OCI-M1 (cell line): ENCODE results near the gene ATP1A3.
"Not testable (repeated sequence)": the region's sequence is repeated elsewhere in the genome, so short reads cannot be mapped to it uniquely, and the experiment has no call there.

Source experiments
- DNase-seq: peaks from one replicate; lab custom pipeline; 2025; lab: John Stamatoyannopoulos, UW

Gene ATP1A3

DNA sequence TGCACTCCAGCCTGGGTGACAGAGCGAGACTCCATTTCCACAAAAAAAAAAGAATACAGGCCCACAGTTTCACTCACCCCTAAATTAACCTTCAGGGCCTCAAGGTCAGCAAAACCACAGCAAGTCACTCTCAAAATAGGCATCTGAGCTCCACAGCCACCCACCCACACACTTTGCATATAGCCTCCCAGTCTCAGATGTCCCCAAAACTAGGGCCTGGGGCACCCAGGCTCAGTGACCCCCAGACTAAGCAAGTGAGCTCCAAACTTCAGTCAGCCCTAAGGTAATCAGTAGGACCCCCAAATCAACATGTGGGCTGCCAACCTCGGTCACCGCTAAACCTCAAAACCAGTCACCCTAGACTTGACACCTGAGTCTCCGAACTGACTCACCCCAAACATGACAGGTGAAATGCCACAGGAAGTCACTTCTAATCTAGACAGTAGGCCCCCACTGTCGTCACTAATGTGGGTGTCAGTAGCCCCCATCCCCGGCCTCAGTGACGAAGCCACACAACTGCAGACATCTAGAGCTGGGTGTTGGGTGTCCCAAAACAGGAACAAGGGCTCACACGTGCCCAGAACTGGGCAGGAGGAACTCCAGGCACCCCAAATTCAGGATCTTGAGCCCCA is 48.8 kb downstream of the ATP1A3 start:
- no peak for DNase-seq

GRCh38 chr19:41944336-41944735 is 49.7 kb downstream of the ATP1A3 start:
- no peak for DNase-seq

DNA sequence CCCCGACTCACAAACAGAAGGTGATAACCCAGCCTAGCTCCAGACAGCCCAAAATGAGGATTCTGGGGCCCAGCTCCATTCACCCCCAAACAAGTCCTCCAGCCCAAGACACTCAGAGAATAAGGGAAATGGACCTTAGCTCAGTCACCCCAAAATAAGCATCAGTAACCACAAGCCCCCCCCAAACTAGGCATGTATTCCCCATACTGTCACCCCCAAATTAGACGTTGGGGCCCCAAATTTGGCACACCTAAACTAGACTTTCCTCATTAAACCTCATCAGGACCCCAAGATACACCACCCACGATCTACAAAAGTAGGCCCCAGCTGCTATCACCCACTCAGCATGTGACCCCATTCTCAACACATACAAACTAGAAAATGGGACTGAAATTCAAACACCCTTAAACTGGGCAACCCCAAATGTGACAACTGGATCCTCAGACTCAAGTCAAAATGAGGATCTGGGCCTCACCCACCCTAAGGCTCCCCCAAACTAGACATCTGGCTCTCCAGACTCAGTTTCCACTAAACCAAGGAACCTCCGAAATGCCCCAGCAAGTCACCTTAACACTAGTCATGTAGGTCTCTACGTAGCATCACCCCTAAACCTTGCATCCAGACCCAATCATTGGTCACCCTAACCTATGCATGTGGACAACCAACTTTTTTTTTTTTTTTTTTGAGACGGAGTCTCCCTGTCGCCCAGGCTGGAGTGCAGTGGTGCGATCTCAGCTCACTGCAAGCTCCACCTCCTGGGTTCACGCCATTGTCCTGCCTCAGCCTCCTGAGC is 52.4 kb downstream of the ATP1A3 start:
- no peak for DNase-seq

DNA sequence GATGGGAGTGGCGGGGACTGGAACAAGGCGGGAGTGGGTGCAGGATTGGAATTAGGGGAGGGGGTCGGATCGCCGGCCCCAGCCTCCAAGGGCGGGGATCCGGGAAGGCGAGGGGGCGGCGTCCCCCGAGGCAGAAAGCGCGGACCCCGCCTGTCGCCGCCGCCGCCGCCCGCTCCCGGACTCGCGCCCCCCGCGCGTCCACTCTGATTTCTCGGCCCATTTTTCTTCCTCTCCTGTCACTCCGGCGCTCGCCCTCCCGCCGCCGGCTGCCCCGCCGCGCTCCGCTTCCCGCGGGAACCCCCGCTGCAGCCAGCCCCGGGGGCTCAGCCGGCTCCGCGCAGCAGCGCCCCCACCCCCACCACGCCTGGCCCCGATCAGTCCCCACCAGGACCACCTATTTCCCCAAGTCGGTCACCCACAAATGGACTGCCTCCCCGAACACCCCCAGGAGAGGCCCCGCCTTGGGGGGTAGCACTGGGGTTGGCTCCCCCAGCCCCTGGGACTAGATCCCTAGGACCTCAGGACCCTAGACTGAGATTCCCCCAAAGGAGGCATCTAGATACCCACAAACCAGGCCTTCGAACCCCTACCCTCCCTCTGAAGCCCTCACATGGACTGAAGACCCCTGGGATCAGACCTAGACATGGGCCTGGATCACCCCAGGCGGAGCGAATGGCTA is 53.2 kb downstream of the ATP1A3 start:
- no peak for DNase-seq

DNA sequence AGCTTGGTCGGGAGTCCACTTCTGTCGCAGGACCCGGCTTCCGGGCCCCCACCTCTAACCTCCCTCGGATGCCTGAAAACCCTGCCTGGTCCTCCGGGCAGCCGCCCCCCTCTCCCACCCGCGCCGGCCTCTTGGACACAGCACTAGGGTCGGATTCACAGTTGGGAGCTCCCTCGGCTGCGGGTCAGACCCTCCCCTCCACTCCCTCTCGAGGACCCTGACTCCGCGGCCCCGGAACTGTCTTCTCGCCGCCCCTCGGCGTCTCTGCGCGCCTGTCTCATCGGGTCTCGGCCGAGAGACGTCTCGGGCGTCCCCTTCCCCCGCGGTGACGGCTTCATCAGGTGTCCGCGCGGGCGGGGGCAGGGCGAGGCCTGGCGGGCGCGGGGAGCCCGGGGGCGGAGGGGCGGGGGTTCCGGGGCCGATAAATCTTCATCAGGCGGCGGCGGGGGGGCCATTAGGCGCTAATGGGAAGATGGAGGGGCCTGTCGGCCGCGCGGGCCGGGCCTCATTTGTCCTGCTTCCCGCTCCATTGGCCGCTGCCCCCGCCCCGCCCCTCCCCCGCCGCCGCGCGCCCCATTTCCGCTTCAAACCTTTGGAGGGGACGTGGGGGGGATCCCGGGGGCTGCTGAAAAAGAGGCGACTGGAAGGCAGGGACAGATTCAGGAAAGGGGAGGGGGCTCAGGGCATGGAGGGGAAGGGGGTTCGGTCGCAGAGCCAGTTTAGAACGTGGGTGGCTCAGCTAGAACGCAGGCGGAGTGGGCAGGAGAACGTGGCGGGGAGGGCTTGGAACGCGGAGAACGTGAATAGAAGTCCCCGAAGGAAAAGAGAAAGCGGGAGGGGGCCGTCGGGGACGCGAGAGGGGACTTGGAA is 53.9 kb downstream of the ATP1A3 start:
- no peak for DNase-seq

DNA sequence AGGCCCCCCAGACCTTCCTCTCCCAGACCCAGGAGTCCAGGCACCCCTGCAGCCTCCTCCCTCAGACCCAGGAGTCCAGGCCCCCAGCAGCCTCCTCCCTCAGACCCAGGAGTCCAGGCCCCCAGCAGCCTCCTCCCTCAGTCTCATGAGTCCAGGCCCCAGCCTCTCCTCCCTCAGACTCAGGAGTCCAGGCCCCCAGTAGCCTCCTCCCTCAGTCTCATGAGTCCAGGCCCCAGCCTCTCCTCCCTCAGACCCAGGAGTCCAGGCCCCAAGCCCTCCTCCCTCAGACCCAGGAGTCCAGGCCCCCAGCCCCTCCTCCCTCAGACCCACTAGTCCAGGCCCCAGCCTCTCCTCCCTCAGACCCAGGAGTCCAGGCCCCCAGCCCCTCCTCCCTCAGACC is 54.8 kb downstream of the ATP1A3 start:
- DNase-seq, result not testable (repeated sequence)

DNA sequence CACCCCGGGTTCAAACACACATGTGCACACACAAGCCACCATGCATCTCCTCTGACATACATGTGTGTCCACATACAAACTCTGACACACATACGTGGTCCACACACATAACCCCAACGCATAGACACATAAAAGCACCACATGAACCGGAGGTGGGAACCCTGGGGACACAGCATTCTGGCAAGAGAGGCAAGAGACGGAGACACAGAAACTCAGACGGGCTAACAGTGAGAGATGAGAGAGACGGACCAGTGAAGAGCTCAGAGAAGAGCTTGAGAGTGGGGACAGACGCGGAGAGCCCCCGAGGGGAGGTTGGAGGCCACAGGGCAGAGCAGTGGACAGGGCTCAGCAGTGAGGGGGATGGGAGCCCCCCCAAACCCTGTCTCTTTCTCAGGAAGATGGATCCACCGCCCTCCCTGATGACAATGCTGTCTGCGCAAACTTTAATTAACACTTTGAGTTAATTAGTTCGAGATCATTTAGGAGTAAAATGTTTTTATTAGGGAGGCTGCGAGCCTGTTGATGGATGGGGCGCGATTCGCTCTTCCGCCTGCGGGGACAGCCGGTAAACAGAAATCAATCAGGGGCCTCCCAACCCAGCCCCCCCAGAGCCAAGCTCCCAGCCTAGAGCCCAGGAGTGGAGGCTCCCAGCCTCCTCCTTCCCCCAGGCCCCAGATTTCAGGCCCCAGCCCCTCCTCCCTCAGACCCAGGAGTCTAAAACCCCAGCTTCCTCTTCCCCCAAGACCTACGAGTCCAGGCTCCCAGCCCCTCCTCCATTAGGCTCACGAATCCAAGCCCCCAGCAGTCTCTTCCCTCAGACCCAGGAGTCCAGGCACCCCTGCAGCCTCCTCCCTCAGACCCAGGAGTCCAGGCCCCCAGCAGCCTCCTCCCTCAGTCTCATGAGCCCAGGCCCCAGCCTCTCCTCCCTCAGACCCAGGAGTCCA is 56.2 kb downstream of the ATP1A3 start:
- no peak for DNase-seq

DNA sequence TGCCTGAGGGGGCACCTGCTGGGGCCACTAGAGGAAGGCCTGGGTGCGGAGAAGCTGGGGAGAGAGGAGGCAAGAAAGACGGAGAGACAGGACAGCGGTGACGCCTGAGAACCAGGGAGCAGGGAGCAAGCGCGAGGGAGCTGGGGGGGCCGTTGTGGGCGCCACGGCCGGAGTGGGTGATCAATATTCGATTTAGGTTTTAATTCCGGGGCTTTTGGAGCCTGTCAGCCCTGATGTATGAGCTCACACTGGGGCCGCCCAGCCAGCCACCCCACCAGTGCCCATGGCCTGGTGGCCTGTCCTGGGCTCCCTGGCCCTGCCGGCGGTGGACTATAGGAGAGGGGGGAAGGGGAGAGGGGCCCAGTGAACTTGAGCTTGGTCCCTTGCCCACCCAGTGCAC is 57.1 kb downstream of the ATP1A3 start:
- DNase-seq, result no peak

GRCh38 chr19:41936416-41936850 is 57.6 kb downstream of the ATP1A3 start:
- DNase-seq, result no peak

DNA sequence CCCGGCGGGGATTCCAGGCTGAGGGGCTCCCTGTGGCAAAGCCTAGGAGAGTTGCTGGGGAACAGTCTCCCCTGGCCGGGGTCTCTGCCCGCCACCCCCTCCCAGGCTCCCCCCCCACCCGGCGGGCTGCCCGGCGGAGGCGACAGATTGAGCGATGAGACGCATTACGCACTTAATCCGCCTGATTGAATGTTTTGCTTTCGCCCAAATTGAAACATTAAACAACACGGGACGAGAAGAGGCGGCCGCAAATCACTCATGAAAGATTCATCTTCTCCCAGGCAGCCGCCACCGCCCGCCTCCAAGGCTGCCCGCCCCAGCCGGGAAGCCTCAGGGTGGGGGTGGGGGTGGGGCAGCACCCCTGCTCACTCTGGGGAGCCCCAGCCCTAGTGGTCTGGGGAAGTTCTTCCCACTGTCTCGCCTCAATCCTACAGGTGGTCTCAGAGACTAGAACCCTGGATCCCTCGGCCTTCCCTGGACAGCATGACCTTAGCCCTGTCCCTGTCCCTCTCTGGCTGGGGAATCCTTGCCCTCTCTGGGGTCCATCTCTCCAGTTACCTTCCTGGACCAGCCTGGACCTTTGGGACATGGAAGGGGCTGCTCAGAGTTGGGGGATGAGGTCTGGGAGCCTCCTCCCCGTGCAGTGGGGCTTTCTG is 58.1 kb downstream of the ATP1A3 start:
- DNase-seq, result no peak

GRCh38 chr19:41934849-41935374 is 59.1 kb downstream of the ATP1A3 start:
- DNase-seq, result peak; percentile 87

DNA sequence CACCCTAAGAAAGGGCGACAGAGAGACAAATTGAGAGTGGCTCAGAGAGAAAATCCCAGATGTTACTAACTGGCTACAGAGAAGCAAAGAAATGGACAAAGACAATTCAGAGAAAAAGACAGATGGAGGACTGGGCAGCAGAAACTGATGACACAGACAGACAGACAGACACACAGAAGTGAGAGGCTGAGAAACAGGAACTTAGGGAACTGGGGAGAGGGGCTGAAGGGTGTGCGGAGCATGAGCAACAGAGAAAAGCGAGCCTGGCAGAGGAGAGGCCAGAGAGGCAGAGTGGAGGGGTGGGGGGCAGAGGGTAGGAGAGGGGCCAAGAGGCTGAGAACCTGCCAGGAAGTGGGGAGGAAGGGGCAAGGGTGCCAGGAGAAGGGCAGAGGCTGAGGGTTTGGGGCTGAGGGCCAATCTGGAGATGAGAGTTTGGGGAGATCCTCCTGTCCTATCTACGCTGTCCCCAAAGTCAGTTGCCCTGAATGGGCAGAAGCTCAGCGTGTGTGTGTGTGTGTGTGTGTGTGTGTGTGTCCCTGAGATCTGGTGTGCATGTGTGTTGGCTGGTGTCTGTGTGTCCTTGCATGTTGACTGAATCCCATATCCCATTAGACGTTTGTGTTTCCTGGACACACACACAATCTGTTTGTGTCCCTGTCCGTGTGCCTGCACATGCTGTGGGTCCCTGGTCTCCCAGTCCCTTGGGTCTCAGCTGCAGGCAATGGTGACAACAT is 60.2 kb downstream of the ATP1A3 start:
- DNase-seq, result peak; percentile 60

GRCh38 chr19:41932720-41933332 is 61.2 kb downstream of the ATP1A3 start:
- no peak for DNase-seq

GRCh38 chr19:41932259-41932719 is 61.7 kb downstream of the ATP1A3 start:
- DNase-seq, result no peak

GRCh38 chr19:41930926-41931592 is 63.0 kb downstream of the ATP1A3 start:
- DNase-seq, result no peak

GRCh38 chr19:41930322-41930722 is 63.7 kb downstream of the ATP1A3 start:
- no peak for DNase-seq

DNA sequence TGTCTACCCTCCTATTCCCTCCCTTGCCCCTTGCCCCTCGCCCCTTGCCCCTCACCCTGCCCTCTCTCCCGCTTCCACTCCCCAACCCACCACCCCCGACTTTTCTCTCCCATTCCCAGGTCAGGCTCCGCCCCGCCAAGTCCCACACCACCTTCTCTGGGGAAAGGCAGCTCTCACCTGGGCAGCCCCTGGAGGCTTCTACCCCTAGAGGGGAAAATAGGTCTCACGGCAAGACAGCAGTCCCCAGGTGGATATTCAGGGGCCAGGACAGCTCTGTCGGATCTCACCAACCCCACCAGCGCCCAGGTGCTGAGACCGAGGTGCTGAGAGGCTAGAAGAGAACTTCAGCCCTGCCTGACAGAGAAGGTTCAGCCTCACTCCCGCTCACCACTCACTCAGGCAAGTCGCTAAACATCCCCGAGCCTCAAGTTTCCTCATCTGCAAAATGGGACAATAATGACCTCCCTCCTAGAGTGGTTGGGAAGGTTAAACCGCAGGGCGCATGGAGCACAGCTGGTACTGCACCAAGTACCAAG is 64.4 kb downstream of the ATP1A3 start:
- DNase-seq, result no peak
